ENCODE measurements around the gene FAM131A. TPM values are rescaled to one million over a fixed set of nuclear protein-coding genes. Genes with fewer than 3 reads are reported as not detected.

Gene FAM131A
- total RNA-seq, 1 donor from 2014 or later: 28.5 TPM

- intact Hi-C loops (cut with DNase I): loop anchor here (10.0 kb wide), 1 partner anchor 135 kb away; no protein-coding TSS in a partner anchor
- TF ChIP-seq, protein P1, sequence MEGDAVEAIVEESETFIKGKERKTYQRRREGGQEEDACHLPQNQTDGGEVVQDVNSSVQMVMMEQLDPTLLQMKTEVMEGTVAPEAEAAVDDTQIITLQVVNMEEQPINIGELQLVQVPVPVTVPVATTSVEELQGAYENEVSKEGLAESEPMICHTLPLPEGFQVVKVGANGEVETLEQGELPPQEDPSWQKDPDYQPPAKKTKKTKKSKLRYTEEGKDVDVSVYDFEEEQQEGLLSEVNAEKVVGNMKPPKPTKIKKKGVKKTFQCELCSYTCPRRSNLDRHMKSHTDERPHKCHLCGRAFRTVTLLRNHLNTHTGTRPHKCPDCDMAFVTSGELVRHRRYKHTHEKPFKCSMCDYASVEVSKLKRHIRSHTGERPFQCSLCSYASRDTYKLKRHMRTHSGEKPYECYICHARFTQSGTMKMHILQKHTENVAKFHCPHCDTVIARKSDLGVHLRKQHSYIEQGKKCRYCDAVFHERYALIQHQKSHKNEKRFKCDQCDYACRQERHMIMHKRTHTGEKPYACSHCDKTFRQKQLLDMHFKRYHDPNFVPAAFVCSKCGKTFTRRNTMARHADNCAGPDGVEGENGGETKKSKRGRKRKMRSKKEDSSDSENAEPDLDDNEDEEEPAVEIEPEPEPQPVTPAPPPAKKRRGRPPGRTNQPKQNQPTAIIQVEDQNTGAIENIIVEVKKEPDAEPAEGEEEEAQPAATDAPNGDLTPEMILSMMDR (IDR thresholded peaks at IDR 0.05): no peak
- peak in 1 of 2 donors; percentile 9 for TF ChIP-seq POLR2A (IDR thresholded peaks at IDR 0.05)
- TF ChIP-seq POLR2AphosphoS5 (IDR thresholded peaks at IDR 0.05; ENCODE audit: insufficient read depth in 1 of 2, low read depth in 1 of 2): peak in 1 of 2 donors; percentile 38
- no peaks in the 10 kb centered on the region for H3K27me3 ChIP-seq
Observed at GRCh38 chr3:184379358-184380184, 42.2 kb downstream of the FAM131A start, which contains the start of gene CHRD. Gene CHRD (plus strand): TSS chr3:184380054. CDS start chr3:184380319, 265 bp downstream.

GRCh38 chr3:184380185-184380626 is 42.8 kb downstream of the FAM131A start:
- Histone ChIP-seq H3K27ac (peak overlapping the region; percentile 68), H3K36me3 (no peaks in the 10 kb centered on the region), H3K4me3 (peak overlapping the region; percentile 44 to 89), H3K9me3 (no peaks in the 10 kb centered on the region), H3K4me1 (peaks cover 32% of the 10 kb centered on the region), H3K27me3 (no peaks in the 10 kb centered on the region)
- no peak for DNase-seq (ENCODE audit: extremely low spot score in 2 of 2)
- intact Hi-C loops (cut with DNase I): no loop called here
- TF ChIP-seq, protein P1 (IDR thresholded peaks at IDR 0.05): no peak
- TF ChIP-seq POLR2AphosphoS5 (IDR thresholded peaks at IDR 0.05; ENCODE audit: insufficient read depth in 1 of 2, low read depth in 1 of 2) (no peak), POLR2A (IDR thresholded peaks at IDR 0.05) (no peak)

More at GRCh38 chr3:184379358-184380184, 42.2 kb downstream of the FAM131A start, which contains the start of gene CHRD:
- peaks cover 32% of the 10 kb centered on the region for H3K4me1 ChIP-seq
- no peaks in the 10 kb centered on the region for H3K36me3 ChIP-seq
- H3K27ac ChIP-seq: peak within 1 kb of the TSS; percentile 91
- peak within 1 kb of the TSS; percentile 44 to 89 for H3K4me3 ChIP-seq
- DNase-seq (ENCODE audit: extremely low spot score in 2 of 2): no peak
- H3K9me3 ChIP-seq: no peaks in the 10 kb centered on the region

- Histone ChIP-seq H3K9me3 (no peaks in the 10 kb centered on the region), H3K27me3 (no peaks in the 10 kb centered on the region), H3K27ac (peak overlapping the region; percentile 68), H3K36me3 (peaks cover 0 to under 1% of the 10 kb centered on the region in 2 donors), H3K4me1 (peaks cover 32% of the 10 kb centered on the region), H3K4me3 (peak overlapping the region; percentile 44 to 89)
- intact Hi-C loops (cut with DNase I): no loop called here
- TF ChIP-seq POLR2AphosphoS5 (IDR thresholded peaks at IDR 0.05; ENCODE audit: insufficient read depth in 1 of 2, low read depth in 1 of 2) (no peak), POLR2A (IDR thresholded peaks at IDR 0.05) (no peak)
- TF ChIP-seq, protein P1 (IDR thresholded peaks at IDR 0.05): no peak
- DNase-seq (ENCODE audit: extremely low spot score in 2 of 2): no peak
Observed at GRCh38 chr3:184380627-184381260, 43.3 kb downstream of the FAM131A start.

DNA sequence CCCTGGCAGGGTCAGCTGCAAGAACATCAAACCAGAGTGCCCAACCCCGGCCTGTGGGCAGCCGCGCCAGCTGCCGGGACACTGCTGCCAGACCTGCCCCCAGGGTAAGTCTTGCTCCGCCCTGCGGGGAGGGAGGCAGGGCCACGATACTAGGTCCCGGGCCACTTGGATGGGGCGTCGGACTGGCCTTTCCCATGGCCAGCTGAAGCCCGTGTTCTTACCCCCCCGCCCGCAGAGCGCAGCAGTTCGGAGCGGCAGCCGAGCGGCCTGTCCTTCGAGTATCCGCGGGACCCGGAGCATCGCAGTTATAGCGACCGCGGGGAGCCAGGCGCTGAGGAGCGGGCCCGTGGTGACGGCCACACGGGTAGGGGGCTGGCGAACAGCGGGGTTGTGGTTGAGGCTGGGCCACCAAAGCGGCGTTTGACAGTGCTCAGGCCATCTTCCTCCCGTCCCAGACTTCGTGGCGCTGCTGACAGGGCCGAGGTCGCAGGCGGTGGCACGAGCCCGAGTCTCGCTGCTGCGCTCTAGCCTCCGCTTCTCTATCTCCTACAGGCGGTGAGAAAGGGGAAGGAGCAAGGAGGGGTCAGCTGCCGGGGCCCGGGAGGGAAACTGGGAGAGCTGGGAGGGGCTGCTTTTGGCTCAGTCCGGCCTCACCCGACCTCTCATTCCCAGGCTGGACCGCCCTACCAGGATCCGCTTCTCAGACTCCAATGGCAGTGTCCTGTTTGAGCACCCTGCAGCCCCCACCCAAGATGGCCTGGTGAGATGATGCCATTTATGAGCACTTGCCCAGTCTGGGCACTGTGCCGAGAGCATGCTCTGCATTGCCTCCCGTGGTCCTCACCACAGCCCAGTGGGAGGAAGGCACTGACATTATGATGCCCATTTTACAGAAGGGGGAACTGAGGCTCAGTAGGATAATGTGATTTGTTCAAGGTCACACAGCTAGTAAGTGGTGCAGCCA is 44.1 kb downstream of the FAM131A start:
- H3K27me3 ChIP-seq: no peaks in the 10 kb centered on the region
- intact Hi-C loops (cut with DNase I): no loop called here
- H3K4me1 ChIP-seq: peaks cover 32% of the 10 kb centered on the region
- peak overlapping the region; percentile 44 to 89 for H3K4me3 ChIP-seq
- peaks cover 0 to 3% of the 10 kb centered on the region in 2 donors for H3K36me3 ChIP-seq
- no peaks in the 10 kb centered on the region for H3K9me3 ChIP-seq
- TF ChIP-seq POLR2A (IDR thresholded peaks at IDR 0.05): no peak
- peak in 1 of 2 donors; percentile 44 for TF ChIP-seq POLR2AphosphoS5 (IDR thresholded peaks at IDR 0.05; ENCODE audit: insufficient read depth in 1 of 2, low read depth in 1 of 2)
- H3K27ac ChIP-seq: peak overlapping the region; percentile 68
- no peak for DNase-seq (ENCODE audit: extremely low spot score in 2 of 2)
